Peyer's patch (tissue), 4 donors: ENCODE data around the gene PLXNA4.

Source experiments
- POLR2A ChIP-seq, 2 donors: fragments of 450-650 bp; IDR thresholded peaks; one replicate each; pipeline ENCODE4 v1.5.1; 2017; ENCODE audit warnings: antibody characterized with exemption in 2 of 2, mild to moderate bottlenecking in 2 of 2, moderate library complexity in 2 of 2
- TF ChIP-seq, protein P1 (sequence below), 6 experiments: fragments of 450-650 bp in 4 of 6; fragments of 200-600 bp in 2 of 6; sonication (generic) in 1 of 6; IDR thresholded peaks; one replicate each; pipeline ENCODE4 v1.5.1; 2017 to 2019; ENCODE audit warnings: antibody characterized with exemption in 6 of 6, mild to moderate bottlenecking in 3 of 6, moderate library complexity in 1 of 6

DNA sequence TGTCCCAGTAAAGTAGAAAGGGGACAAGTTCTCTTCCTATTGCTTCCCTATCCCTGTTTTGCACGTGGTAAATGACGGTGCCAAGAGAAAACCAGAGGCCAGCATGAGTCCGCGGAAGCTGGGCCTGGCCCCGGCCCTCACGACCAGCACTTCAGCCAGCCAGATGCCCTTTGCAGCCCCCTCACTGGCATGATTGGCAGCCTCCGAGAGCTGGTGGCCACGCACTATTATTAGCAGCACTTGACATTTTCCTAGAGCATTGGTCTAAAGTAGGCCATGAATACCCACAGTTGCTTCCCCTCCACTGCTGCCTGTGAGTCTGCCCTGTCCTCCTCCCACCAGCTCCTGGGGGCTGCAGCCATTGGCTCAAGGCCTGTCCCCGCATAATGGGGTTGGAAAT is 369.1 kb downstream of the PLXNA4 start:
- no peak for TF ChIP-seq POLR2A (IDR thresholded peaks at IDR 0.05)
- TF ChIP-seq, protein P1, sequence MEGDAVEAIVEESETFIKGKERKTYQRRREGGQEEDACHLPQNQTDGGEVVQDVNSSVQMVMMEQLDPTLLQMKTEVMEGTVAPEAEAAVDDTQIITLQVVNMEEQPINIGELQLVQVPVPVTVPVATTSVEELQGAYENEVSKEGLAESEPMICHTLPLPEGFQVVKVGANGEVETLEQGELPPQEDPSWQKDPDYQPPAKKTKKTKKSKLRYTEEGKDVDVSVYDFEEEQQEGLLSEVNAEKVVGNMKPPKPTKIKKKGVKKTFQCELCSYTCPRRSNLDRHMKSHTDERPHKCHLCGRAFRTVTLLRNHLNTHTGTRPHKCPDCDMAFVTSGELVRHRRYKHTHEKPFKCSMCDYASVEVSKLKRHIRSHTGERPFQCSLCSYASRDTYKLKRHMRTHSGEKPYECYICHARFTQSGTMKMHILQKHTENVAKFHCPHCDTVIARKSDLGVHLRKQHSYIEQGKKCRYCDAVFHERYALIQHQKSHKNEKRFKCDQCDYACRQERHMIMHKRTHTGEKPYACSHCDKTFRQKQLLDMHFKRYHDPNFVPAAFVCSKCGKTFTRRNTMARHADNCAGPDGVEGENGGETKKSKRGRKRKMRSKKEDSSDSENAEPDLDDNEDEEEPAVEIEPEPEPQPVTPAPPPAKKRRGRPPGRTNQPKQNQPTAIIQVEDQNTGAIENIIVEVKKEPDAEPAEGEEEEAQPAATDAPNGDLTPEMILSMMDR (IDR thresholded peaks at IDR 0.05), result no peak
